SU-DHL-6 (cell line): ENCODE measurements around the gene MGAT4A.

Source experiments
- H2AFZ ChIP-seq: fragments of 200-600 bp; sonication (generic); 2 replicates; pipeline ENCODE4 v1.6.1; 2014; ENCODE audit warnings: low read depth, mild to moderate bottlenecking, moderate library complexity, mixed read lengths, antibody characterized with exemption, low read length; ENCODE audit not compliant: severe bottlenecking
- H3F3A ChIP-seq: fragments of 200-600 bp; shearing (Covaris generic); 2 replicates; pipeline ENCODE4 v1.6.0; 2016; ENCODE audit warnings: antibody characterized with exemption, mild to moderate bottlenecking; ENCODE audit not compliant: insufficient read depth
- H3K27ac ChIP-seq: fragments of 200-600 bp; sonication (generic); 2 replicates; pipeline ENCODE4 v1.5.1; 2016; ENCODE audit warnings: low read depth, mild to moderate bottlenecking, low read length, moderate library complexity, mixed read lengths
- H3K27me3 ChIP-seq: fragments of 200-600 bp; sonication (generic), shearing (Covaris generic); 2 replicates; pipeline ENCODE4 v1.6.0; 2014; ENCODE audit warnings: mild to moderate bottlenecking, low read length
- H3K36me3 ChIP-seq: fragments of 200-600 bp; sonication (generic); 2 replicates; pipeline ENCODE4 v1.6.1; 2014; ENCODE audit warnings: mild to moderate bottlenecking, low read length, mixed read lengths
- H3K4me2 ChIP-seq: fragments of 300-600, 200-600 bp; shearing (Covaris generic), sonication (generic); 2 replicates; pipeline ENCODE4 v1.6.0; 2014; ENCODE audit warnings: low read length, low read depth, mild to moderate bottlenecking; ENCODE audit not compliant: poor library complexity, severe bottlenecking
- H3K4me3 ChIP-seq: fragments of 200-600 bp; sonication (generic); 2 replicates; pipeline ENCODE4 v1.5.1; 2014; ENCODE audit warnings: antibody characterized with exemption, low read length, mild to moderate bottlenecking, mixed read lengths; ENCODE audit not compliant: insufficient read depth, poor library complexity, severe bottlenecking
- H3K79me2 ChIP-seq: fragments of 200-600 bp; sonication (generic); 2 replicates; pipeline ENCODE4 v1.6.1; 2014; ENCODE audit warnings: mild to moderate bottlenecking, low read length, moderate library complexity; ENCODE audit not compliant: insufficient read depth
- H3K9ac ChIP-seq: fragments of 200-600 bp; sonication (generic); 2 replicates; pipeline ENCODE4 v1.7.0; 2014; ENCODE audit warnings: mild to moderate bottlenecking, low read length
- H3K9me2 ChIP-seq: fragments of 200-600 bp; sonication (generic); replicated peaks from 2 replicates; pipeline ENCODE4 v1.6.1; 2014; ENCODE audit warnings: low read length; ENCODE audit not compliant: insufficient read depth
- H3K9me3 ChIP-seq: fragments of 200-600 bp; sonication (generic); 2 replicates; pipeline ENCODE4 v1.6.1; 2014; ENCODE audit warnings: low read length, mixed read lengths; ENCODE audit not compliant: insufficient read depth
- H4K20me1 ChIP-seq: fragments of 200-600 bp; sonication (generic); 2 replicates; pipeline ENCODE4 v1.6.1; 2014; ENCODE audit warnings: low read depth, mild to moderate bottlenecking, antibody characterized with exemption, low read length, moderate library complexity, mixed read lengths
- EZH2phosphoT487 ChIP-seq: fragments of 200-600 bp; sonication (generic), shearing (Covaris generic); conservative IDR thresholded peaks from 2 replicates; pipeline ENCODE4 v1.6.1; 2018; ENCODE audit warnings: mild to moderate bottlenecking, antibody characterized with exemption, low read length, moderate library complexity, mixed read lengths
- TF ChIP-seq, protein P1 (sequence below): fragments of 200-600 bp; sonication (generic); IDR thresholded peaks from one replicate; pipeline ENCODE4 v1.5.1; 2017; ENCODE audit warnings: antibody characterized with exemption, mild to moderate bottlenecking, low read length, moderate library complexity; ENCODE audit not compliant: insufficient read depth, poor library complexity, severe bottlenecking

MGAT4A gene

DNA sequence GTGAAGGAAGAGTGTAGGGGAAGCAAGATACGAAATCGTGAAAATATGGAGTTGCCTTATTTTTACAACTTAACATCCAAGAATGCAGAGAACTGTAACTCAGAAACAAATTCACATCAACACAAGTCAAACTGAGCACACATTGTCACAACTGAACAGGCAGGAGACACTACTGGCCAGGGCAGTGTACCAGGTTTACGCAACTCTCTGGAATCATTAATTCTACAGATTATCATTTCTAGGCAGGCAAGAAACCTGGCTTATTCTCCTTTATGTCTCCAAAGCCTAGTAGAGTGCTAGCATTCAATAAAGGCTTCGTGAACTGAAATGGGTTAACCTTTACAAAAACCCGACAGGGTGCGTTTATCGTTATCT is 123.2 kb downstream of the MGAT4A start:
- no peaks in the 10 kb centered on the region for H3K9me2 ChIP-seq
- H3K4me3 ChIP-seq: peak overlapping the region; percentile 87
- peak overlapping the region; percentile 61 for H3K27ac ChIP-seq
- peak overlapping the region; percentile 91 for H2AFZ ChIP-seq
- H3K27me3 ChIP-seq: no peaks in the 10 kb centered on the region
- peak overlapping the region; percentile 94 for H3K9ac ChIP-seq
- no peak for TF ChIP-seq EZH2phosphoT487
- TF ChIP-seq, protein P1, sequence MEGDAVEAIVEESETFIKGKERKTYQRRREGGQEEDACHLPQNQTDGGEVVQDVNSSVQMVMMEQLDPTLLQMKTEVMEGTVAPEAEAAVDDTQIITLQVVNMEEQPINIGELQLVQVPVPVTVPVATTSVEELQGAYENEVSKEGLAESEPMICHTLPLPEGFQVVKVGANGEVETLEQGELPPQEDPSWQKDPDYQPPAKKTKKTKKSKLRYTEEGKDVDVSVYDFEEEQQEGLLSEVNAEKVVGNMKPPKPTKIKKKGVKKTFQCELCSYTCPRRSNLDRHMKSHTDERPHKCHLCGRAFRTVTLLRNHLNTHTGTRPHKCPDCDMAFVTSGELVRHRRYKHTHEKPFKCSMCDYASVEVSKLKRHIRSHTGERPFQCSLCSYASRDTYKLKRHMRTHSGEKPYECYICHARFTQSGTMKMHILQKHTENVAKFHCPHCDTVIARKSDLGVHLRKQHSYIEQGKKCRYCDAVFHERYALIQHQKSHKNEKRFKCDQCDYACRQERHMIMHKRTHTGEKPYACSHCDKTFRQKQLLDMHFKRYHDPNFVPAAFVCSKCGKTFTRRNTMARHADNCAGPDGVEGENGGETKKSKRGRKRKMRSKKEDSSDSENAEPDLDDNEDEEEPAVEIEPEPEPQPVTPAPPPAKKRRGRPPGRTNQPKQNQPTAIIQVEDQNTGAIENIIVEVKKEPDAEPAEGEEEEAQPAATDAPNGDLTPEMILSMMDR: no peak
- no peaks in the 10 kb centered on the region for H3K9me3 ChIP-seq
- no peaks in the 10 kb centered on the region for H4K20me1 ChIP-seq
- H3K79me2 ChIP-seq: peaks cover 28% of the 10 kb centered on the region
- H3K36me3 ChIP-seq: peaks cover 2% of the 10 kb centered on the region; the same call in 1 of the 2 replicates
- no peaks in the 10 kb centered on the region for H3F3A ChIP-seq
- peak overlapping the region; percentile 76 for H3K4me2 ChIP-seq

DNA sequence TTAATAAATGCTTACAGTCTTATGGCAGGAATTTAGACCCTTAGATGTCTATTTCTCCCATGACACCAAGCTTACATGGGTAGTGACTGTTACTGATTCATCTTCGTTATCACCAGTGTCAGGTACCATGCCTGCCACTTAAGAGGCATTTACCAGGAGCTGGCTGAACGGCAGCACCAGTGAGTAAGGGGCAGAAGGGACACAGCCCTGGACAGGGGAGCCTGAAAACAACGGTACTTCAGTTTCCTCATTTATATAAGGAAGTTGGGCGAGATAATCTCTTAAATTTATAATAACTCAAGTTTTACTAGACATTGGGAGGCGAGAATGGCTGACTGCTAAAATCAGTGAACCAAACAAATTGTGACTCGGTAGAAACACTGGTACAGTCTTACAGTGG is 123.8 kb downstream of the MGAT4A start:
- no peaks in the 10 kb centered on the region for H3K9me2 ChIP-seq
- peak overlapping the region; percentile 94 for H3K9ac ChIP-seq
- peak overlapping the region; percentile 87 for H3K4me3 ChIP-seq
- no peak overlapping the region for H3K27ac ChIP-seq
- H3K27me3 ChIP-seq: no peaks in the 10 kb centered on the region
- no peaks in the 10 kb centered on the region for H4K20me1 ChIP-seq
- peaks cover 28% of the 10 kb centered on the region for H3K79me2 ChIP-seq
- no peaks in the 10 kb centered on the region for H3K36me3 ChIP-seq
- H3F3A ChIP-seq: no peaks in the 10 kb centered on the region
- no peaks in the 10 kb centered on the region for H3K9me3 ChIP-seq
- no peak for TF ChIP-seq EZH2phosphoT487
- TF ChIP-seq, protein P1: no peak
- no peak overlapping the region for H2AFZ ChIP-seq
- peak overlapping the region; percentile 76 for H3K4me2 ChIP-seq

DNA sequence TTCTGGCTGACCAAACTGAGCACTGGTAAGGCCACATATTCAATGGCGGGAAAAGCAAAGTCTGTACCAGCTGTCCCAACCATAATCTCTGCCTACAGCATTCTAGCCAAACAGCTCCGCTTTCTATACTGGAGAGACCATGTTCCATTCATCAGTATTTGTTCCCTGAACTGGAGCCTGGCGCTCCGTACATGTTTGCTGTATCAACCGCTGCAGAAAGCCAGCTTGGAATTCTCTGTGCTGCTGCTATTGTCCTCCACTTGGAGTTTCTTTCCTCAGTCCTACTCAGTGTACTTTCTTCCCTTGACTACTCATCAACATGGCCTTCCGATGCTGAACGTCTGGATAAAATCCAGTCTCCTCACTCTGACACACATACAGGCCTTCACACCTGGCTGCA is 124.5 kb downstream of the MGAT4A start:
- Histone ChIP-seq H2AFZ (no peak overlapping the region), H3F3A (no peaks in the 10 kb centered on the region), H3K36me3 (no peaks in the 10 kb centered on the region), H3K4me2 (peak overlapping the region; percentile 76), H3K9me3 (no peaks in the 10 kb centered on the region), H3K9ac (no peak overlapping the region; the same call in 1 of the 2 replicates), H3K4me3 (no peak overlapping the region), H3K79me2 (peaks cover 28% of the 10 kb centered on the region), H4K20me1 (no peaks in the 10 kb centered on the region), H3K9me2 (no peaks in the 10 kb centered on the region), H3K27ac (no peak overlapping the region), H3K27me3 (no peaks in the 10 kb centered on the region)
- TF ChIP-seq, protein P1: no peak
- no peak for TF ChIP-seq EZH2phosphoT487
